HL-60 (cell line): ENCODE data around the gene GSTM3.
"Not testable (repeated sequence)": the region's sequence is repeated elsewhere in the genome, so short reads cannot be mapped to it uniquely, and the experiment has no call there.

Experiments used
- DNase-seq, 2 experiments: peaks; one replicate each; pipeline ENCODE4 v3.0.0-alpha.2; 2010 to 2020; ENCODE audit warnings: low read depth in 1 of 2, low spot score in 1 of 2
- H3K27ac ChIP-seq: fragments of 250-450 bp; sonication (Bioruptor Pico); replicated peaks from 2 replicates; pipeline ENCODE4 v1.5.1; 2020; ENCODE audit warnings: mild to moderate bottlenecking, moderate library complexity
- H3K27me3 ChIP-seq: fragments of 250-450 bp; sonication (Bioruptor Pico); 2 replicates; pipeline ENCODE4 v1.5.1; 2021; ENCODE audit warnings: mild to moderate bottlenecking, moderate library complexity; ENCODE audit not compliant: insufficient read depth, poor library complexity, severe bottlenecking
- H3K4me3 ChIP-seq: replicated peaks from 2 replicates; pipeline ENCODE4 v1.5.1; 2011; ENCODE audit warnings: mild to moderate bottlenecking, control low read depth, low read length; ENCODE audit not compliant: insufficient read depth
- GABPA ChIP-seq: IDR thresholded peaks from 2 replicates; pipeline ENCODE4 v1.6.1; 2012; ENCODE audit warnings: low read depth
- POLR2AphosphoS5 ChIP-seq: IDR thresholded peaks from 2 replicates; pipeline ENCODE4 v1.6.1; 2012; ENCODE audit warnings: low read depth
- SPI1 ChIP-seq: IDR thresholded peaks from 2 replicates; pipeline ENCODE4 v1.6.1; 2012; ENCODE audit warnings: low read depth, mild to moderate bottlenecking, borderline replicate concordance
- TF ChIP-seq, protein P1 (sequence below): IDR thresholded peaks from one replicate; pipeline ENCODE4 v1.5.1; 2011; ENCODE audit warnings: low read length, control low read depth, inconsistent platforms; ENCODE audit not compliant: insufficient read depth
- TF ChIP-seq, protein P2 (sequence below): IDR thresholded peaks from 2 replicates; pipeline ENCODE4 v1.6.1; 2012; ENCODE audit warnings: low read depth; ENCODE audit not compliant: insufficient replicate concordance

GSTM3 gene

GRCh38 chr1:109712321-109712864 lies 28.4 kb downstream of the GSTM3 start:
- DNase-seq, result no peak
- H3K27ac ChIP-seq, result no peak overlapping the region
- no peaks in the 10 kb centered on the region for H3K27me3 ChIP-seq
- TF ChIP-seq, protein P1, sequence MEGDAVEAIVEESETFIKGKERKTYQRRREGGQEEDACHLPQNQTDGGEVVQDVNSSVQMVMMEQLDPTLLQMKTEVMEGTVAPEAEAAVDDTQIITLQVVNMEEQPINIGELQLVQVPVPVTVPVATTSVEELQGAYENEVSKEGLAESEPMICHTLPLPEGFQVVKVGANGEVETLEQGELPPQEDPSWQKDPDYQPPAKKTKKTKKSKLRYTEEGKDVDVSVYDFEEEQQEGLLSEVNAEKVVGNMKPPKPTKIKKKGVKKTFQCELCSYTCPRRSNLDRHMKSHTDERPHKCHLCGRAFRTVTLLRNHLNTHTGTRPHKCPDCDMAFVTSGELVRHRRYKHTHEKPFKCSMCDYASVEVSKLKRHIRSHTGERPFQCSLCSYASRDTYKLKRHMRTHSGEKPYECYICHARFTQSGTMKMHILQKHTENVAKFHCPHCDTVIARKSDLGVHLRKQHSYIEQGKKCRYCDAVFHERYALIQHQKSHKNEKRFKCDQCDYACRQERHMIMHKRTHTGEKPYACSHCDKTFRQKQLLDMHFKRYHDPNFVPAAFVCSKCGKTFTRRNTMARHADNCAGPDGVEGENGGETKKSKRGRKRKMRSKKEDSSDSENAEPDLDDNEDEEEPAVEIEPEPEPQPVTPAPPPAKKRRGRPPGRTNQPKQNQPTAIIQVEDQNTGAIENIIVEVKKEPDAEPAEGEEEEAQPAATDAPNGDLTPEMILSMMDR, result no peak
- TF ChIP-seq, protein P2, sequence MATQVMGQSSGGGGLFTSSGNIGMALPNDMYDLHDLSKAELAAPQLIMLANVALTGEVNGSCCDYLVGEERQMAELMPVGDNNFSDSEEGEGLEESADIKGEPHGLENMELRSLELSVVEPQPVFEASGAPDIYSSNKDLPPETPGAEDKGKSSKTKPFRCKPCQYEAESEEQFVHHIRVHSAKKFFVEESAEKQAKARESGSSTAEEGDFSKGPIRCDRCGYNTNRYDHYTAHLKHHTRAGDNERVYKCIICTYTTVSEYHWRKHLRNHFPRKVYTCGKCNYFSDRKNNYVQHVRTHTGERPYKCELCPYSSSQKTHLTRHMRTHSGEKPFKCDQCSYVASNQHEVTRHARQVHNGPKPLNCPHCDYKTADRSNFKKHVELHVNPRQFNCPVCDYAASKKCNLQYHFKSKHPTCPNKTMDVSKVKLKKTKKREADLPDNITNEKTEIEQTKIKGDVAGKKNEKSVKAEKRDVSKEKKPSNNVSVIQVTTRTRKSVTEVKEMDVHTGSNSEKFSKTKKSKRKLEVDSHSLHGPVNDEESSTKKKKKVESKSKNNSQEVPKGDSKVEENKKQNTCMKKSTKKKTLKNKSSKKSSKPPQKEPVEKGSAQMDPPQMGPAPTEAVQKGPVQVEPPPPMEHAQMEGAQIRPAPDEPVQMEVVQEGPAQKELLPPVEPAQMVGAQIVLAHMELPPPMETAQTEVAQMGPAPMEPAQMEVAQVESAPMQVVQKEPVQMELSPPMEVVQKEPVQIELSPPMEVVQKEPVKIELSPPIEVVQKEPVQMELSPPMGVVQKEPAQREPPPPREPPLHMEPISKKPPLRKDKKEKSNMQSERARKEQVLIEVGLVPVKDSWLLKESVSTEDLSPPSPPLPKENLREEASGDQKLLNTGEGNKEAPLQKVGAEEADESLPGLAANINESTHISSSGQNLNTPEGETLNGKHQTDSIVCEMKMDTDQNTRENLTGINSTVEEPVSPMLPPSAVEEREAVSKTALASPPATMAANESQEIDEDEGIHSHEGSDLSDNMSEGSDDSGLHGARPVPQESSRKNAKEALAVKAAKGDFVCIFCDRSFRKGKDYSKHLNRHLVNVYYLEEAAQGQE, result no peak
- no peak for TF ChIP-seq POLR2AphosphoS5
- no peak for TF ChIP-seq GABPA
- TF ChIP-seq SPI1, result no peak
- H3K4me3 ChIP-seq, result no peak overlapping the region

DNA sequence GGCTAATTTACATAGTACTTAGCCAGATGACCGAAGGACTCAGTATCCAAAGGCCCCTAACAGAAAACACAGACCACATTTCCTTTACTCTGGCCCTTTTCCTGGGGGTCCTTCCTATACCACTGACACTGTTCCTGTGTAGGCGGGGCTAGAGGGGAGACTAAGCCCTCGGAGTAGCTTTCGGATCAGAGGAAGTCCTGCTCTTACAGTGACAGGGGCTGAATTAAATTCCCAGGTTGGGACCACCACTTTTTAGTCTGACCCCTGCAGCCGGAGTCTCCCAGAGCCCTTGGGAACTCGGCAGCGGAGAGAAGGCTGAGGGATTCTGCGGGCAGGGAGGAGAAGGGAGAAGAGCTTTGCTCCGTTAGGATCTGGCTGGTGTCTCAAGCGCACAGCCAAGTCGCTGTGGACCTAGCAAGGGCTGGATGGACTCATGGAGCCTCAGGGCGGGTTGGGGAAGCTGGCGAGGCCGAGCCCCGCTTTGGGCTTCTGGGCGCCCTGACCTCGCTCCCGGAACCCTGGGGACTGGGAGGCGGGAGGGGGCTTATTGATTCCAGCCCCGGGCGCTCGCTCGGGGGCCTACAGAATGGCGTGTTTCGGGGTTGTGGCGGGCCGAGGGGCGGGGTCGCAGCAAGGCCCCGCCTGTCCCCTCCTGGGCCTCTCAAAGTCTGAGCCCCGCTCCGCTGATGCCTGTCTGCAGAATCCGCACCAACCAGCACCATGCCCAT lies 29.1 kb downstream of the GSTM3 start, which contains the start of gene GSTM5:
GSTM5 (plus strand) TSS at position 659 of the 728 bp plus-strand sequence; CDS start at position 721, 62 bp downstream.
- H3K4me3 ChIP-seq, H3K27me3 ChIP-seq, DNase-seq, H3K27ac ChIP-seq: not testable (repeated sequence)

DNA sequence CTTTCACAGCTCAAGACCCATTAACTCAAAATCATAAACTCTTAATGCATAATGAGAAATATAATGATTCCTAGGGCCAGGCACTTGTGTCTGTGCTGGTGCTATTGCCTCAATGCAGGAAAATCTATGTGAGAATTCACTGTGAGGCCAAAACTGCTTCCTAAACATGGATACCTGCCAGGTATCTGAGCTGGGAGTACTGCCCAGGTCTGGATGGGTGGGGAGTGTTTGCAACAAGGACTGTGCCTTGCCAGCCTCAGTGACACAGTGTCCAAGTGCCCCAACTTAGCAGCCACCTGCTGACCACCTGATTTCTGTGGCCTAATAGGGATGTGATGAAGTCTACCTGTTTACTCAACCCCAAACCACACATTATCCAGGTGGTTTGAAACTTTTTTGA lies 31.0 kb downstream of the GSTM3 start:
- not testable (repeated sequence) for H3K4me3 ChIP-seq, DNase-seq, H3K27ac ChIP-seq, H3K27me3 ChIP-seq

DNA sequence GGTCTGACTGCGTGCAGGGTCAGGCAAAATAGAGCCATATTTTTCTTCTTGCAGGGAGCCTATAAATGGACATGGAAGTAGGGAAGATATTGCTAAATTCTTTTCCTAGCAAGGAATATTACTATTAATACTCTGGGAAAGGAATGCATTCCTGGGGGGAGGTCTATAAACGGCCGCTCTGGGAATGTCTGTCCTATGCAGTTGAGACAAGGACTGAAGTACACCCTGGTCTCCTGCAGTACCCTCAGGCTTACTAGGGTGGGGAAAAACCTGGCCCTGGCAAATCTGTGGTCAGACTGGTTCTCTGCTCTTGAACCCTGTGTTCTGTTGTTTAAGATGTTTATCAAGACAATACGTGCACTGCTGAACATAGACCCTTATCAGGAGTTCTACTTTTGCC lies 31.9 kb downstream of the GSTM3 start:
- not testable (repeated sequence) for H3K27ac ChIP-seq, H3K27me3 ChIP-seq, H3K4me3 ChIP-seq, DNase-seq

DNA sequence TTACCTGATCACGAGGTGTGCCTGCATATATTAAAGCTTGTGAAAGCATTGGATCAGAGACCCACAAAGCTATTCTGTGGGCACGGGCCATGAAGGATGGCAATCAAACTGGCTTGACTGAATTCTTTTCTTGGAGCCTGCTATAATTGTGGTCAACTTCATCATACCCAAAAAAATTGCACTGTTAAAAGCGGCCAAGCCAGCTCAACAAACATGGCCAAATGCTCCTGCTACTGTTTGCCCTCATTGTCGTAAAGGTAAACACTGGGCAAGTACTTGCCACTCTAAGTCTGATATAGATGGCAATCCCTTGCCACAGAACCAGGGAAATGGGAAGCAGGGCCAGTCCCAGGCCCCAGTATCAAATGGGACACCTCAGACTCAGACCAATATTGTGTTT lies 35.4 kb downstream of the GSTM3 start:
- no peak for DNase-seq
- Histone ChIP-seq H3K27ac (no peak overlapping the region), H3K27me3 (no peaks in the 10 kb centered on the region), H3K4me3 (no peak overlapping the region)
- no peak for TF ChIP-seq GABPA
- TF ChIP-seq, protein P2, result no peak

GRCh38 chr1:109704173-109704572 lies 36.7 kb downstream of the GSTM3 start:
- no peaks in the 10 kb centered on the region for H3K27me3 ChIP-seq
- no peak overlapping the region for H3K4me3 ChIP-seq
- no peak overlapping the region for H3K27ac ChIP-seq
- no peak for DNase-seq
- TF ChIP-seq POLR2AphosphoS5 (no peak), SPI1 (no peak), GABPA (no peak)
- TF ChIP-seq, protein P1, result no peak
- TF ChIP-seq, protein P2, result no peak

GRCh38 chr1:109702940-109703339 lies 37.9 kb downstream of the GSTM3 start:
- DNase-seq, H3K4me3 ChIP-seq, H3K27ac ChIP-seq, H3K27me3 ChIP-seq: not testable (repeated sequence)
